ENCODE measurements around the gene RANBP1.
A peak's percentile ranks its signal among the peaks of the same experiment; 100 is the strongest.

The RANBP1 gene

DNA sequence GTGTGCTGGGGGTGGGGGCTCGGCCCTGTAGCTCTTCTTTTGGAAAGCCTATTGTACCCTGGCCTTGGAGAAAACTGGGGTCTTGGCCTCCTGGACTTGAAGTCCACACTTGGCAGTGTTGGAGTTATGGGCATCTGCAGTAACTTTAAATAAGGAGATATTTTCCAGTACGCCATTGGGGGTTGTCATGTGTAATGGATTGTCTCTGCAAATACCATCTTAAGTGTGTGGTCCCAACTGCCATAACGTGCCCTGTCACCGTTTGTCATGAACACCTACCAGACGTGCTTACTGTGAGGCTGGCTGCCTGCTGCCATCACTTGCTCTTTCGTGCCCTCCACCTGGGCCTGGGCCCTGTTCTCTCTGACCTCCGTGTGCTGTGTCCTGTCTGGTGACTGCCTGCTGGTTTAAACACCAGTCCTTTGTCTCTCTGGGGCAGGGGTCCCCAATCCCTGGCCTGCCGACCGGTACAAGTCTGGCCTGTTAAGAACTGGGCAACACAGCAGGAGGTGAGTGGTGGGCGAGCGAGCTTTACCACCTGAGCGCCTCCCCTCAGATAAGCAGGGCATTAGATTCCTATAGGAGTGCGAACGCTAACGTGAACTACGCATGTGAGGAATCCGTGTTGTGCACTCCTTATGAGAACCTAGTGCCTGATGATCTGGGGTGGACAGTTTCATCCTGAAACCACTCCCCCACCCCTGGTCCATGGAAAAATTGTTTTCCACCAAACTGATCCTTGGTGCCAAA lies 12.1 kb downstream of the RANBP1 start:
- Histone ChIP-seq H3K4me3 (no peak overlapping the region), H3K27ac (no peak overlapping the region)
- TF ChIP-seq, protein P1, sequence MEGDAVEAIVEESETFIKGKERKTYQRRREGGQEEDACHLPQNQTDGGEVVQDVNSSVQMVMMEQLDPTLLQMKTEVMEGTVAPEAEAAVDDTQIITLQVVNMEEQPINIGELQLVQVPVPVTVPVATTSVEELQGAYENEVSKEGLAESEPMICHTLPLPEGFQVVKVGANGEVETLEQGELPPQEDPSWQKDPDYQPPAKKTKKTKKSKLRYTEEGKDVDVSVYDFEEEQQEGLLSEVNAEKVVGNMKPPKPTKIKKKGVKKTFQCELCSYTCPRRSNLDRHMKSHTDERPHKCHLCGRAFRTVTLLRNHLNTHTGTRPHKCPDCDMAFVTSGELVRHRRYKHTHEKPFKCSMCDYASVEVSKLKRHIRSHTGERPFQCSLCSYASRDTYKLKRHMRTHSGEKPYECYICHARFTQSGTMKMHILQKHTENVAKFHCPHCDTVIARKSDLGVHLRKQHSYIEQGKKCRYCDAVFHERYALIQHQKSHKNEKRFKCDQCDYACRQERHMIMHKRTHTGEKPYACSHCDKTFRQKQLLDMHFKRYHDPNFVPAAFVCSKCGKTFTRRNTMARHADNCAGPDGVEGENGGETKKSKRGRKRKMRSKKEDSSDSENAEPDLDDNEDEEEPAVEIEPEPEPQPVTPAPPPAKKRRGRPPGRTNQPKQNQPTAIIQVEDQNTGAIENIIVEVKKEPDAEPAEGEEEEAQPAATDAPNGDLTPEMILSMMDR (IDR thresholded peaks at IDR 0.05) = no peak
- DNase-seq (ENCODE audit: low spot score) = no peak

DNA sequence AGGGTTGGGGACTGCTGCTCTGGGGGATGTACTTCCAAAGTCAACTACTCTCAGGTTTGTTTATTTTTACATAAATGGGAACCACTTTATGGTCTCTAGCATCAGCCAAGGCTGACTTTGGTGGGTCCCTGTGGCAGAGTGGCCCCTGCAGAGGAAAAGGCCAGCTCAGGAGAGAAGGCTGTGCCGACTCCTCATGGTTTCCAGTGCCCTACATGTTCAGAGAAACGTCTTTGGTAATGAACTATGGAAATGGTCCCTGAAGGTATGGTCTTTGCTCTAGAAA lies 12.7 kb downstream of the RANBP1 start:
- H3K27ac ChIP-seq = no peak overlapping the region

DNA sequence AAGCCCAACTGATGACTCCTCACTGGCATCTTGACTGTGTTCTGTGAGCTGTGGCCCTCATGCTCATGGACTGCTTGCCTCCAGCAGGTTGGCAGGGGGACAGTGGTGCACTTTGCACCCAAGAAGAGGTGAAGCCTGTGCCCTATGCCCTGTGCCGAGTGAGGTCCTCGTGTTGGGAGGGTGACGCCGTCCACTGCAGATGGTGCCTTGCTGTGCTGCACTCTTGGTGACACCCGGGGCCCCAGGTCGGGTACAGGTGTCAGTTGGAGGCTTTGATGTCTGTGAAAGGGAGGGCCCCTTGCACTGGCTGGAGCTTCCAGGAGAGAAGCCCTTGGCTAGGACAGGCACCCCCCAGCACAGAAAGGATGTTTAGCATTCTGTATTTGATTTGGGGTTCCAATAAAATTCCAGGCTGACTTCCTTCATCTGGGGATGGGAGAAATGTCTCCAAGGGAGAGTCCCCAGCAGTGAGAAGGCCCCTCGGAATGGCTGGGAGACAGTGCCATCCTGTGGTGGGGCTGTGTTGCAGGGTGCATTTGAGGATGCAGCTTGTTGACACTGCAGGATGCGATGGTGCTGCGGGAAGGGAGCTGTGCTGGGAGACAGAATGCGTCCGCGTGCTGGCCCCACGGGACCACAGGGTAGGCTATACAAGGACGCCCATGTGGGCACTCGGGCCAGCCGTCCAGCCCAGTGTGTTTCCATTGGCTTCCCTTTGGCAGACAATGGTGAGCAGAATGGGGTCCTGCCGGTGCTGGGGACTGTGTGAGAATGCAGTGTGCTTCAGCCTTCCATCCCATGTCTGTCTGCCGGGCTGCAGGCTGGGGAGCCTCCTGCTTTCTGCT lies 13.2 kb downstream of the RANBP1 start:
- TF ChIP-seq, protein P1 (IDR thresholded peaks at IDR 0.05) = no peak
- no peak overlapping the region for H3K4me3 ChIP-seq
- no peak for DNase-seq (ENCODE audit: low spot score)
- H3K27ac ChIP-seq = peak overlapping the region in 1 of 2 donors; percentile 5

More for the DNA sequence above, 12.7 kb downstream of the RANBP1 start:
- TF ChIP-seq, protein P1 (IDR thresholded peaks at IDR 0.05) = no peak
- no peak for DNase-seq (ENCODE audit: low spot score)
- H3K4me3 ChIP-seq = no peak overlapping the region

DNA sequence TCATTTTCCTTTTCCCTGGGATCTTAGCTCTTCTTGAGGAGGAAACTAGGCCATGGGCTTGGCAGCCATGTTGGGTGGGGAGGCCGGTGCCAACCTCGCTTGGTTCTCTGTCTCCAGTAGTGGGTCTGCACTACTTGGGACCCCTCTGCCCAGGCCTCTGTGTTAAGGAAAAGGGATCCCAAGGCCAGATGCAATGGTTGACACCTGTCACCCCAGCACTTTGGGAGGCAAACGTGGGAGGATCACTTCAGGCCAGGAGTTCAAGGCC lies 13.8 kb downstream of the RANBP1 start:
- Histone ChIP-seq H3K27ac (no peak overlapping the region), H3K4me3 (no peak overlapping the region)
- TF ChIP-seq, protein P1 (IDR thresholded peaks at IDR 0.05) = no peak
- DNase-seq (ENCODE audit: low spot score) = no peak

DNA sequence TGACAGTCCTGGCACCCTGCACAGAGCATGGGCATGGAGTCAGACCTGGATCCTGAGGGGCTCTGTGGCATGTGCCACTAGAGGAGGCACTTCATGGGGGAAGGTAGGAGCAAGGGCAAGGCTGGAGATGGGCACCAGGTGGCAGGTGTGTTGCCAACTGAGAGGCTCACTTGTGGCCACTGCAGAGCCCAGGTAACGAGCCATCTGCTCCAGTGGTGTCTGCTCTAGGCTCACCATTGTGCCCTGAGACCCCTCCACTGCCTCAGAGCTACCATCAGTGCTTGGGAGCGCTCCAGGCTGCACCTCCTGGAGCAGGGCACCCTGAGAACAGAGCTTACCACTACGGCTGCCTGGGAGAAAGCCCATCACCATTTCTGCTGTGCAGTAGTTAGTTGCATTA lies 14.4 kb downstream of the RANBP1 start:
- TF ChIP-seq, protein P1 (IDR thresholded peaks at IDR 0.05) = no peak
- H3K4me3 ChIP-seq = peak overlapping the region; percentile 100
- peak overlapping the region; percentile 85 to 99 for H3K27ac ChIP-seq
- DNase-seq (ENCODE audit: low spot score) = no peak

DNA sequence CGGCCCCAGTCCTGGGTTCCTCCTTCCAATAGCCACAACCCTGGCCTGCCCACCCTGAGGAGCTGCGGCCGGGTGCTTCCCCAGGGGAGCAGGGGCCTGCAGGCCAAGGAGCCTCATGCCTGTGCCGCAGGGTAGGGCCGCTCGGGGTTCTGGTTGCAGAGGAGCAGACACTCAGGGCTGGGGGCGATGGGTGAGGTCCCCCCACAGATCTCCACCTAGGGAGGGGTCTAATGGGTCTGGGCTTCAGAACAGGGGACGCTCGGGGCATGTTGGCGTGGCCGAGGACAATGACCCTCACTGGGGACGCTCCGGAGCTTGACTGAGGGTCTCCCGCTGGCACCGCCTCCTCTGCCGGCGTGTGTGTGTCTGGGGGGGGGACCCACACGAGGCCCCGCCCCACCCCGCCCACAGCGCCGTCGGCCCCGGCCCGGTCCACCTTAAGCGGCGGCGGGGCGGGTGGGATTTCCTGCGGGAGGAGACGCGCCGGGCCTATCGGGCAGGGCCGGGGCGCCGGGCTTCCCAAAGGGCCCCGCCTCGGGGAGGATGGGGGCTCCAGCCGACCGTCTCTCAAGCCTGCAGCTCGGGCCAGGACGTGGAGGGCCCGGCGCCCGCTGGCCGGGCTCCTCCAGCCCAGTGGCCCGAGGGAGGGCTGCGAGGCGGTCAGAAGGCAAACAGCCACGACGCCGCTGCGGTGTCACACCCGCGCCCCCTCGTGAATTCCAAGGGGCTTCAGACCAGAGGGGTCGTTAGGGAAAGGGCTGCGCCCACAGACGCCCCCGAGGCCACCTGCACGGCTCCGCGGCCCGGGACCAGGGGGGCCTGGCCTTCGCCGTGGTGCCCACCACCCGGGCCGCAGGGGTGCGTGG lies 15.1 kb downstream of the RANBP1 start:
- H3K4me3 ChIP-seq = peak overlapping the region; percentile 100
- TF ChIP-seq, protein P1 (IDR thresholded peaks at IDR 0.05) = no peak
- DNase-seq (ENCODE audit: low spot score) = peak; percentile 90
- H3K27ac ChIP-seq = peak overlapping the region; percentile 85 to 99
